Fibroblast of skin of left biceps (primary cell): ENCODE data around the gene CCDC177.

Experiments
- DNase-seq, 2 experiments: peaks; one replicate each; pipeline ENCODE4 v3.0.0-alpha.2; 2013; ENCODE audit warnings: low read depth in 2 of 2

The CCDC177 gene

DNA sequence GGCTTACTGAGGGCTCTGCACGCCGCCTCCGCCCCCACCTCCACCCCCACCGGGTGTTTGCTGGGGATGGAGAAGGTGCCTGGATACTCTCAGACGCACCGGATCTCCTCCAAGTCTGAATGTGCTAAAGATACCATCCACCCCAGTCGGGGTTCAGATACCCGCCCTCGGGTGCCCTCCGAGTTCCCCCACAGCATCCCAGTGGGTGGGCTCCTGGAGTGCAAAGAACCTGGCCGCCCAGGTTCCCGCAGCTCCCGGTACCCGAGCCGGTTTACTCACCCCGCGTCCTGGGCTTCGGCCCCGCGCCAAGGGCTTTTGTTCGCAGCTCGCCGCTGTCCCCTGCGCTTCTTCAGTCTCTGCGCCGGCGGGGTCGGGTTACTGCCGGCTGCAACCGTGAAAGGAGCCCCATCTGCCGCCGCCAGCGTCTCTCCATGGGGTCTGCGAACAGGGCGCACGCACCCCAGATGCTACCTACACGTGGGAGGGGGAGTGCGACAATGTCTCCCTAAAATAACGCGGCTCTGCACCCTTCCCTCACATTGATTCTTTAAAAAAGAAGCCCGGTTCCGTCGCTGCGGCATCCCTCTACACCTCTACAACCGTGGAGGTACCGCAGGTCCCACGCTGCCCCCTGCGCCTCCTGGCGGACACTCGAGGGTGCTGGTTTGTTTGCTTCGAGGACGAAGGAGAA, at the start of gene CCDC177:
TSS of gene CCDC177 (minus strand) at position 609 of the 691 bp plus-strand sequence. CDS start 1,249 bp downstream, outside the sequence.
- no peak for DNase-seq

- DNase-seq: no peak
Measured at GRCh38 chr14:69624136-69624535, 49.5 kb upstream of the CCDC177 start.

DNA sequence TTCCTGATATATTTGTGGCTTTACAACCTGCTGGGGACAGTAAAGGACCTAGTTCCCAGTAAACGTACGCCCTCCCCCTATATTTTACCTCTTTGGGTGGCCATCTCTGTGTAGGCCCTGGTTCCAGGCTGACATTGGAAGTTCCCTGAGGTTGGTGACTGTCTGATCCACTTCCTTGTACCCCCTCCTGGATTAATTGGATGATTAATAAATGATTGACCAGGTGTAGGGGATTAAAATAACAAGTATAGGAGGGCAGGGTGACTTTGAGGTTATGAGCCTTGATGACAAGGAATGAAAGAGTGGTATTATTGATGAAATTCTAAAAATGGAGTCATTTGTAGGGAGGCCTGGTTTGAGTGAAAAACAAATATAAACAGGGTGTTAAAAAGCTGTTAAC, 46.3 kb upstream of the CCDC177 start:
- DNase-seq: no peak

GRCh38 chr14:69620211-69620611, 45.5 kb upstream of the CCDC177 start:
- no peak for DNase-seq

GRCh38 chr14:69619012-69619411, 44.3 kb upstream of the CCDC177 start:
- DNase-seq: no peak

DNA sequence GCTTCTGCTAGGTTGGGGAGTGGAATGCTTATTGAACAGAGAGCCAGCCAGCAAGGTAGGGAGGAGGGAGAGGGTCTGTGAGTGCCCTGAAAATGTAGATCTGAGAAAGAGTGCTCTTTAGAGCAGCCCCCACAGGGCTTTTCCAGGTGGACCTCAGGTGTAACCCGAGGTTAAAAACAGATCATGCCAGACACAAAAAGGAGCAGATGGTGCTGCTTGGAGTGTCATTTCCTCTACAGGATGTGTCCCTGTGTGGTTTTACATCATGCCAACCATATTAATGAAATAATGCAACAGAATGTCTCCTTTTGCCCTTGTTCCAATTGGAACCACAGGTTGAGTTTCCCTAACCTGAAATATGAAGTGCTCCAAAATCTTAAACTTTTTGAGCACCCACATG, 43.1 kb upstream of the CCDC177 start:
- DNase-seq: no peak

GRCh38 chr14:69616408-69616773, 41.7 kb upstream of the CCDC177 start:
- no peak for DNase-seq

DNA sequence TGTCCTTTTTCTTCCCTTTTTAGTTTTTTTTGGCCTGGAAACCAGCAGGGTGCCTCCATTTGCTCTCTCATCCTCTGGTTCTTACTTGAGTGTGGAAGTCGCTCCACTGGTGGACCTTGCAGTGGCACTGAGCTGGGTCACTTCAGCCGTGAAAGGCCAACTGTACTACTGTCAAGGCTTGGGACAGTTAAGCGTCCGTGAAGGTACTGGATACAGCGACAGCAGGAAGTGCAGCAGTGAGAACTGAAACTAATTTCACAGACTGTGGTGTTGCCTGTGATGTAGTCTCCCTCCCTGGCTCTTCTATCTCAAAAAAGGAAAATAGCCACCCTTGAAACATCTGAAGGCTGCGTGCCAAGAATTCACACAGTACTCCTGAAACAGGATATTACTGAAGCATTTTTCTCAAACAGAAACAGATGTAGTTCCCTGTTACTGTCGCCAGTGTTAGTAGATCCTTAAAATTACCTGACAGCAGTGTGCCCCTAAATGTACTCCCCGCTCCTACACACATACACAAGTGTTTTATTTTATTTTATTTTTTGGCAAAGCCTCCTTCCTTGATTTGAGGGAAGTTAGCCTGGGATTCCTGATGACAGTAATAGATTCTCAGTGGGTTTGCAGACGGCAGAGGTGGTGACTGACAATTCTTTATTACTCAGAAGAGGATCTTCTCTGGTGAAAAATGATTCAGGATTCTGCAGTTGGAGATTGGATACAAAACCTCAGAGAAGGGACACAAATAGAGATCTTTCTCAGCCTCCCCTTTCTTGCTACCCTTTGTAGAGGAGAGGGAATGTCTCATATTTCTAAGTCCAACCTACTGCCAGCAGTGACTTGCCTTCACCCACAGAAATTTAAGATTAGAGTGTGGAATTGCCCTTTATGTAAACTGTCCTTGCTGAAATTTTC, 41.1 kb upstream of the CCDC177 start:
- DNase-seq: peak; percentile 70 to 76

DNA sequence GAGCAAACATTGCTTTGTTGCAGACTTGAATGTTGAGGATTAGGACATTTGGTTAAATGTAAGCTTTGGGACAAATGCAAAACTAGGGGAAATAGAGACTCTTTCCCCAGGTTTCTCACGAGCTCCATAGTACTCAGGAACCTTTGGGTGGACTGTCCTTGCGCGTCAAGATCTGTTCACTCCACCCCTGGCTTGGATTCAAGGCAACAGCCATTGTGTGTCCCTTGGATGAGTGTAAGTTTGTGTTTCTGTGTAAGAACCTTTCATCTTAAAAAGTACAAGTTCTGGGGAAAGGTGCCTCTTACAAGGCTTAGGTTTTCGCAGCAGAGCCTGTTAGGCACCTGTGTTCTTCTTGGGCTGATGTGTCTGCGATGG, 40.4 kb upstream of the CCDC177 start:
- no peak for DNase-seq

DNA sequence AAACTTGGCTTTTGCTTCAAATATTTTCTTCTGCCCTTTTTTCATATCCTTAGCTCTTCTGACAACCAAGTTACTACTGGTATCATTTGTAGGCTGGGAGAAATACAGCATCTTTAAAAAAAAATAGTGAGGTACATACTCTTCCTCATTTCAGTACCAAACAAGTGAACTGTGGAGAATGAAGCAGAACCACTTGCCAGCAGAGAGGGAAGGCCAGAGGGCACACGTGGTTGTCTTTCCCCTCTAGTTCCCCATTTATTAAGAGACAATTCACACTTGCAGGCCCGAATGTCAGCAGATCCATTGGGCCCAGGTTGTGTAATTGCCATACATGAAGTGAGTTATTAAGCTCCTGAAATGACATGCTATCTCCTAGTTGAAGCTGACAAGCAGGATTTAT, 39.9 kb upstream of the CCDC177 start:
- DNase-seq: no peak

DNA sequence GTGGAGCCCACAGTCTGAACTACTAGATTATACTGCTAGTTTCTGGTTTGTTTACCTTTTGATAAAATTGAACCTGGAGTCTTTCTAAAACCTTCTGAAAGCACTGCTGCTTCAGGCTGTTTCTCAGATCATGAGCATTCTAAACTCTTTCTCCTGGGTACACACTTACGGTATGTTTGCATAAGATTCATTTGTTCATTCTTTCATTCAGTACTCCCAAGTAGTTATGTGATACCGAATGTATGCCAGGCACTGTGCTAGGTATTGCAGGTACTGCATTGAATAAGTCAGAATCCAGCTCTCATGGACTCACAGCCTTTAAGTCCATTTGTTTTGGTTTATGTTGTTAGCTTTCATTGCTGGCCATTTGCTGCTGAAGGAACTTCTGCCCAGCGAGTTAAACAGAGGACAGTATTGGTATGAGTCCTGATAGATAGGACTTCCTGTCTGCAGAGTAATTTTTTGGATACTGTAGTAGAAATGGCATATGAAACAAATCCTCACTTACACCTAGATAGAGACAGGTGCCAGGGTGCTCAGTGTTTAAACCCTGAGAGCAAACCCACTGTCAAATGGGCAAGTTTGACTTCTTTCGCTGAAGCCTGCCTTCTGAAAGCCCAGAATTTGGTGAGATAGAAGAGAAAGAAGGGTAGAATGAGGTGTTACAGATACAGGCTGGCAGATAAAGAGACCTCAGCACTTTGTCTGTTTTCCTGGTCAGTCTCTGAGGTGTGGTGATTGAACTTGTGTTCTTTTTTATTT, 38.8 kb upstream of the CCDC177 start:
- DNase-seq: no peak

- DNase-seq: no peak
Measured at GRCh38 chr14:69612783-69613130, 38.1 kb upstream of the CCDC177 start.

- DNase-seq: no peak
Measured at GRCh38 chr14:69612014-69612782, 37.5 kb upstream of the CCDC177 start.

- DNase-seq: peak; percentile 74
Measured at GRCh38 chr14:69611172-69612013, 36.7 kb upstream of the CCDC177 start, which contains the start of gene SUSD6. SUSD6 (plus strand) TSS chr14:69611596; CDS start chr14:69658593, 46,997 bp downstream.

DNA sequence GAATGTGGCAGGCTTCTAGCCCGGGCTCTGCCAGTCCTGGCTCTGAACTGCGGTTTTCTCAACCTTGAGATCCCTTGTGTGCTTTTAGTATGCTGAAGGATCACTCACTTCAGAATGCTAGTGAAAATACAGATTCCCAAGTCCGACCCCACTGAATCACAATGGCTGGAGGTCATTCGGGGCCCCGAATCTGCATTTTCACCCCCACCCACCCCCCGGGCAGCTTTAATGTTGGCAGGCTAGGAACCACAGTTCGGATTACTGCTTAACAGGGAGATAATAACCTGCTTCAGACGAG, 36.2 kb upstream of the CCDC177 start:
- no peak for DNase-seq

GRCh38 chr14:69610020-69610873, 35.6 kb upstream of the CCDC177 start:
- no peak for DNase-seq

- DNase-seq: no peak
Measured at GRCh38 chr14:69606258-69607184, 31.9 kb upstream of the CCDC177 start.

GRCh38 chr14:69605738-69606137, 31.1 kb upstream of the CCDC177 start:
- no peak for DNase-seq
